Panc1 (cell line): ENCODE measurements around the gene TRMT10A. TPM values are rescaled to one million over a fixed set of nuclear protein-coding genes. Genes with fewer than 3 reads are reported as not detected.

Experiments used
- ATAC-seq: fragments of 200-7000 bp; cut with Tn5 transposase; 2 replicates; pipeline ENCODE4 v1.9.1; 2020; ENCODE audit warnings: mild to moderate bottlenecking, moderate library complexity
- BruUV-seq: library from RNA; stranded (reverse); fragments of 400-500 nt; replicated peaks from 2 replicates; lab custom pipeline; 2021; lab: Mats Ljungman, UMichigan
- CTCF ChIA-PET: fragments of 300-600 bp; sonication (Branson Sonifier 250); formaldehyde crosslinking; loops from one replicate; lab custom pipeline; 2022; ENCODE audit warnings: antibody characterized with exemption; lab: Charles Lee
- POLR2A ChIA-PET: fragments of 300-600 bp; sonication (Branson Sonifier 250); formaldehyde crosslinking; loops from one replicate; lab custom pipeline; 2022; ENCODE audit warnings: antibody characterized with exemption; lab: Charles Lee
- DNase-seq: peaks from one replicate; pipeline ENCODE4 v3.0.0-alpha.2; 2010; ENCODE audit warnings: low read depth, low spot score
- H3K27ac ChIP-seq: 2 replicates; pipeline ENCODE4 v1.5.1; 2011; ENCODE audit warnings: mild to moderate bottlenecking, low read length, inconsistent platforms
- H3K27me3 ChIP-seq: fragments of 200-500 bp; sonication (Bioruptor generic); 2 replicates; pipeline ENCODE4 v1.6.0; 2014; ENCODE audit warnings: low read length, inconsistent platforms; ENCODE audit not compliant: control insufficient read depth, insufficient read depth
- H3K36me3 ChIP-seq: fragments of 200-500 bp; sonication (Bioruptor generic); 2 replicates; pipeline ENCODE4 v1.5.1; 2014; ENCODE audit warnings: inconsistent platforms, mild to moderate bottlenecking, low read length, moderate library complexity; ENCODE audit not compliant: control insufficient read depth, insufficient read depth
- H3K4me1 ChIP-seq: 2 replicates; pipeline ENCODE4 v1.5.1; 2011; ENCODE audit warnings: inconsistent platforms, mild to moderate bottlenecking, low read length, moderate library complexity; ENCODE audit not compliant: control insufficient read depth, insufficient read depth
- H3K4me3 ChIP-seq, 2 experiments: 2 replicates each; pipeline ENCODE4 v1.5.1; 2011 to 2012; ENCODE audit warnings: low read depth in 2 of 2, low read length in 2 of 2, mild to moderate bottlenecking in 2 of 2, inconsistent platforms in 1 of 2, moderate library complexity in 1 of 2
- H3K9me3 ChIP-seq: fragments of 200-500 bp; sonication (Bioruptor generic); 2 replicates; pipeline ENCODE4 v1.5.1; 2014; ENCODE audit warnings: low read depth, mild to moderate bottlenecking, inconsistent platforms, low read length, moderate library complexity; ENCODE audit not compliant: control insufficient read depth, insufficient read depth
- POLR2AphosphoS5 ChIP-seq: IDR thresholded peaks from 2 replicates; pipeline ENCODE4 v1.6.1; 2012; ENCODE audit warnings: mild to moderate bottlenecking, low read depth, low read length, moderate library complexity
- SIN3A ChIP-seq: IDR thresholded peaks from 2 replicates; pipeline ENCODE4 v1.6.1; 2012; ENCODE audit warnings: low read depth, mild to moderate bottlenecking, low read length, moderate library complexity, borderline replicate concordance; ENCODE audit not compliant: insufficient read depth
- TCF7L2 ChIP-seq: IDR thresholded peaks from 2 replicates; pipeline ENCODE4 v1.6.1; 2011; ENCODE audit warnings: mild to moderate bottlenecking, low read depth, low read length, inconsistent platforms
- in situ Hi-C: cut with HindIII; loops from 2 replicates; pipeline ENCODE4 v1.10.0; 2016; ENCODE audit warnings: low sequenced_read_pairs, low pct_unique_long_range_greater_than_20kb
- intact Hi-C: fragments of 100-400 bp; cut with micrococcal nuclease; formaldehyde crosslinking; loops from one replicate; pipeline ENCODE4 v1.10.0; 2022; ENCODE audit not compliant: unreplicated experiment
- total RNA-seq: library from RNA; stranded (reverse); gene quantifications from one replicate; pipeline ENCODE4 v1.2.1, GENCODE V29; 2021; ENCODE audit not compliant: unreplicated experiment
- TF ChIP-seq, protein P1 (sequence below): fragments of 450-650 bp; IDR thresholded peaks from 2 replicates; pipeline ENCODE4 v1.5.1; 2017; ENCODE audit warnings: mild to moderate bottlenecking
- TF ChIP-seq, protein P2 (sequence below), 2 experiments: IDR thresholded peaks; 2 replicates each; pipeline ENCODE4 v1.6.1; 2011 to 2012; ENCODE audit warnings: low read depth in 2 of 2, control low read depth in 1 of 2, low read length in 1 of 2, mild to moderate bottlenecking in 1 of 2, moderate library complexity in 1 of 2; ENCODE audit not compliant: insufficient read depth in 1 of 2

Gene TRMT10A
- total RNA-seq, 1 experiment from 2014 or later = 1.4 TPM

DNA sequence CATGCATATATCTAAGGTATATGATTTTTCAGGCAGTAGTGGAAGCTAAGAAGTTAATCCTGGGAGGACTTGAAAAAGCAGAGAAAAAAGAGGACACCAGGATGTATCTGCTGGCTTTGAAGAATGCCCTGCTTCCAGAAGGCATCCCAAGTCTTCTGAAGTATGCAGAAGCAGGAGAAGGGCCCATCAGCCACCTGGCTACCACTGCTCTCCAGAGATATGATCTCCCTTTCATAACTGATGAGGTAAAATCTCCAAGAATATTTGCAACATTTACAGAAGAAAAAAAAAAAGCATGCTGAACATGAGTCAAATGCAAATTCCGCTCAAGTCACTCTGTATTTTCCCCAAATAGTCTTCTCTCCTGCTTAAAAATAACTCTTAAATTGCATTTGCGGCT is 42.9 kb upstream of the TRMT10A start:
- no peaks in the 10 kb centered on the region for H3K9me3 ChIP-seq
- BruUV-seq = no TSS peak
- H3K4me3 ChIP-seq = no peak overlapping the region
- no peaks in the 10 kb centered on the region for H3K4me1 ChIP-seq
- ChIA-PET CTCF (interaction anchor here (0.6 kb wide), 1 partner anchor 45 kb away, joined by 3 read pairs; no protein-coding TSS in a partner anchor), POLR2A (no interaction called here)
- no peak overlapping the region for H3K27ac ChIP-seq
- DNase-seq (no peak), ATAC-seq (no peak)
- intact Hi-C loops = no loop called here
- no peaks in the 10 kb centered on the region for H3K36me3 ChIP-seq
- TF ChIP-seq TCF7L2 = no peak
- TF ChIP-seq, protein P1, sequence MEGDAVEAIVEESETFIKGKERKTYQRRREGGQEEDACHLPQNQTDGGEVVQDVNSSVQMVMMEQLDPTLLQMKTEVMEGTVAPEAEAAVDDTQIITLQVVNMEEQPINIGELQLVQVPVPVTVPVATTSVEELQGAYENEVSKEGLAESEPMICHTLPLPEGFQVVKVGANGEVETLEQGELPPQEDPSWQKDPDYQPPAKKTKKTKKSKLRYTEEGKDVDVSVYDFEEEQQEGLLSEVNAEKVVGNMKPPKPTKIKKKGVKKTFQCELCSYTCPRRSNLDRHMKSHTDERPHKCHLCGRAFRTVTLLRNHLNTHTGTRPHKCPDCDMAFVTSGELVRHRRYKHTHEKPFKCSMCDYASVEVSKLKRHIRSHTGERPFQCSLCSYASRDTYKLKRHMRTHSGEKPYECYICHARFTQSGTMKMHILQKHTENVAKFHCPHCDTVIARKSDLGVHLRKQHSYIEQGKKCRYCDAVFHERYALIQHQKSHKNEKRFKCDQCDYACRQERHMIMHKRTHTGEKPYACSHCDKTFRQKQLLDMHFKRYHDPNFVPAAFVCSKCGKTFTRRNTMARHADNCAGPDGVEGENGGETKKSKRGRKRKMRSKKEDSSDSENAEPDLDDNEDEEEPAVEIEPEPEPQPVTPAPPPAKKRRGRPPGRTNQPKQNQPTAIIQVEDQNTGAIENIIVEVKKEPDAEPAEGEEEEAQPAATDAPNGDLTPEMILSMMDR = no peak
- TF ChIP-seq, protein P2, sequence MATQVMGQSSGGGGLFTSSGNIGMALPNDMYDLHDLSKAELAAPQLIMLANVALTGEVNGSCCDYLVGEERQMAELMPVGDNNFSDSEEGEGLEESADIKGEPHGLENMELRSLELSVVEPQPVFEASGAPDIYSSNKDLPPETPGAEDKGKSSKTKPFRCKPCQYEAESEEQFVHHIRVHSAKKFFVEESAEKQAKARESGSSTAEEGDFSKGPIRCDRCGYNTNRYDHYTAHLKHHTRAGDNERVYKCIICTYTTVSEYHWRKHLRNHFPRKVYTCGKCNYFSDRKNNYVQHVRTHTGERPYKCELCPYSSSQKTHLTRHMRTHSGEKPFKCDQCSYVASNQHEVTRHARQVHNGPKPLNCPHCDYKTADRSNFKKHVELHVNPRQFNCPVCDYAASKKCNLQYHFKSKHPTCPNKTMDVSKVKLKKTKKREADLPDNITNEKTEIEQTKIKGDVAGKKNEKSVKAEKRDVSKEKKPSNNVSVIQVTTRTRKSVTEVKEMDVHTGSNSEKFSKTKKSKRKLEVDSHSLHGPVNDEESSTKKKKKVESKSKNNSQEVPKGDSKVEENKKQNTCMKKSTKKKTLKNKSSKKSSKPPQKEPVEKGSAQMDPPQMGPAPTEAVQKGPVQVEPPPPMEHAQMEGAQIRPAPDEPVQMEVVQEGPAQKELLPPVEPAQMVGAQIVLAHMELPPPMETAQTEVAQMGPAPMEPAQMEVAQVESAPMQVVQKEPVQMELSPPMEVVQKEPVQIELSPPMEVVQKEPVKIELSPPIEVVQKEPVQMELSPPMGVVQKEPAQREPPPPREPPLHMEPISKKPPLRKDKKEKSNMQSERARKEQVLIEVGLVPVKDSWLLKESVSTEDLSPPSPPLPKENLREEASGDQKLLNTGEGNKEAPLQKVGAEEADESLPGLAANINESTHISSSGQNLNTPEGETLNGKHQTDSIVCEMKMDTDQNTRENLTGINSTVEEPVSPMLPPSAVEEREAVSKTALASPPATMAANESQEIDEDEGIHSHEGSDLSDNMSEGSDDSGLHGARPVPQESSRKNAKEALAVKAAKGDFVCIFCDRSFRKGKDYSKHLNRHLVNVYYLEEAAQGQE (IDR thresholded peaks at IDR 0.05; ENCODE audit: insufficient read depth in 1 of 2, low read depth in 2 of 2, low read length in 1 of 2) = no peak
- no peak for TF ChIP-seq POLR2AphosphoS5
- no peak for TF ChIP-seq SIN3A
- no peaks in the 10 kb centered on the region for H3K27me3 ChIP-seq
- in situ Hi-C loops = no loop called here

DNA sequence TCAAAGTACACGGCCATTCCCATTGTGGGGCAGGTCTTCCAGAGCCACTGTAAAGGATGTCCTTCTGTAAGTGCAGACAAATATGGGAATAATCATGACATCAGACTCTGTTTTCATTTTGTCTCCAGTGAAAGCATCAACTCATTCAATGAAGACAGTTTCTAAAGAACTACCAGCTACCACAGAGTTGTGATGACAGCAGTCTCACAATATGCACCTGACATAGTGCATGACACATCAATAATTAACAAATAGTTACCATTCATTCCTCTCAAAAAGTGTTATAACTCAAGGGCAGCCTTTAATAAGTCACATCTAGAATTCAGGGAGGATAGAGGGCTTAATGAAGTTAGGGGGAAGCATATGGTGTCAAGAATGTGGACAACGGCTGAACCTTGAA is 31.0 kb upstream of the TRMT10A start:
- H3K27me3 ChIP-seq = no peaks in the 10 kb centered on the region
- ATAC-seq (no peak), DNase-seq (no peak)
- no peaks in the 10 kb centered on the region for H3K36me3 ChIP-seq
- H3K9me3 ChIP-seq = no peaks in the 10 kb centered on the region
- no TSS peak for BruUV-seq
- intact Hi-C loops = no loop called here
- in situ Hi-C loops = no loop called here
- ChIA-PET POLR2A (no interaction called here), CTCF (no interaction called here)
- H3K4me1 ChIP-seq = no peaks in the 10 kb centered on the region
- H3K27ac ChIP-seq = no peak overlapping the region
- H3K4me3 ChIP-seq = no peak overlapping the region
- TF ChIP-seq, protein P2 (IDR thresholded peaks at IDR 0.05; ENCODE audit: insufficient read depth in 1 of 2, low read depth in 2 of 2, low read length in 1 of 2) = no peak
- no peak for TF ChIP-seq POLR2AphosphoS5
- no peak for TF ChIP-seq TCF7L2
- TF ChIP-seq, protein P1 = no peak
- TF ChIP-seq SIN3A = no peak
